Liver (tissue), 9 donors: Measurements from ENCODE around the gene SAMD4B. TPM values are rescaled to one million over a fixed set of nuclear protein-coding genes. Genes with fewer than 3 reads are reported as not detected.

Experiments
- DNase-seq: peaks from one replicate; pipeline ENCODE4 v3.0.0-alpha.2; 2017; ENCODE audit warnings: low spot score
- H3K27ac ChIP-seq, 2 donors: one replicate each; pipeline ENCODE4 v1.7.0; 2013; ENCODE audit warnings: inconsistent platforms in 2 of 2, low read length in 2 of 2, control low read depth in 1 of 2, low read depth in 1 of 2, mild to moderate bottlenecking in 1 of 2
- H3K27me3 ChIP-seq, 4 donors: one replicate each; pipeline versions ENCODE4 v1.6.1 to v1.7.0; 2013; ENCODE audit warnings: low read length in 3 of 4, inconsistent platforms in 1 of 4, mild to moderate bottlenecking in 1 of 4, moderate library complexity in 1 of 4; ENCODE audit not compliant: control insufficient read depth in 4 of 4, insufficient read depth in 4 of 4
- H3K36me3 ChIP-seq, 4 donors: one replicate each; pipeline versions ENCODE4 v1.6.1 to v1.7.0; 2013; ENCODE audit warnings: low read length in 3 of 4, mild to moderate bottlenecking in 3 of 4, low read depth in 1 of 4, moderate library complexity in 1 of 4; ENCODE audit not compliant: control insufficient read depth in 4 of 4, insufficient read depth in 3 of 4
- H3K4me1 ChIP-seq, 4 donors: one replicate each; pipeline versions ENCODE4 v1.6.1 to v1.7.0; 2013; ENCODE audit warnings: low read length in 3 of 4, mild to moderate bottlenecking in 3 of 4, moderate library complexity in 1 of 4; ENCODE audit not compliant: control insufficient read depth in 4 of 4, insufficient read depth in 4 of 4
- H3K4me3 ChIP-seq, 3 donors: one replicate each; pipeline versions ENCODE4 v1.6.1 to v1.7.0; 2013; ENCODE audit warnings: low read length in 3 of 3, control low read depth in 1 of 3, low read depth in 1 of 3, mild to moderate bottlenecking in 1 of 3
- H3K9ac ChIP-seq, 2 donors: one replicate each; pipeline ENCODE4 v1.7.0; 2013; ENCODE audit warnings: low read length in 2 of 2, mild to moderate bottlenecking in 2 of 2, moderate library complexity in 2 of 2, control low read depth in 1 of 2, low read depth in 1 of 2
- H3K9me3 ChIP-seq, 4 donors: one replicate each; pipeline versions ENCODE4 v1.6.1 to v1.7.0; 2013; ENCODE audit warnings: low read length in 3 of 4; ENCODE audit not compliant: control insufficient read depth in 4 of 4
- ATF3 ChIP-seq: IDR thresholded peaks from 2 replicates; pipeline ENCODE4 v1.6.1; 2016; ENCODE audit warnings: antibody characterized with exemption
- CTCF ChIP-seq: fragments of 150-350 bp; IDR thresholded peaks from 2 replicates; pipeline ENCODE4 v1.5.1; 2017; ENCODE audit warnings: improper control_type of control experiment, low read depth, low read length; ENCODE audit not compliant: missing input control
- FOXA1 ChIP-seq: IDR thresholded peaks from 2 replicates; pipeline ENCODE4 v1.6.1; 2016; ENCODE audit warnings: antibody characterized with exemption
- GABPA ChIP-seq, 2 donors: IDR thresholded peaks in 1 of 2; conservative IDR thresholded peaks in 1 of 2; 2 replicates each; pipeline ENCODE4 v1.6.1; 2016; ENCODE audit warnings: antibody characterized with exemption in 2 of 2, mild to moderate bottlenecking in 1 of 2, moderate library complexity in 1 of 2
- HNF4A ChIP-seq, 2 donors: conservative IDR thresholded peaks; 2 replicates each; pipeline ENCODE4 v1.6.1; 2016; ENCODE audit warnings: antibody characterized with exemption in 2 of 2, mild to moderate bottlenecking in 2 of 2
- HNF4G ChIP-seq: IDR thresholded peaks from 2 replicates; pipeline ENCODE4 v1.6.1; 2016; ENCODE audit warnings: antibody characterized with exemption
- JUND ChIP-seq, 2 donors: IDR thresholded peaks; 2 replicates each; pipeline ENCODE4 v1.6.1; 2016; ENCODE audit warnings: antibody characterized with exemption in 2 of 2
- NR2F2 ChIP-seq: IDR thresholded peaks from 2 replicates; pipeline ENCODE4 v1.6.1; 2016; ENCODE audit warnings: antibody characterized with exemption
- RAD21 ChIP-seq, 2 donors: IDR thresholded peaks; 2 replicates each; pipeline ENCODE4 v1.6.1; 2016; ENCODE audit warnings: antibody characterized with exemption in 2 of 2, mild to moderate bottlenecking in 2 of 2
- RXRA ChIP-seq, 2 donors: IDR thresholded peaks; 2 replicates each; pipeline ENCODE4 v1.6.1; 2017 to 2018; ENCODE audit warnings: antibody characterized with exemption in 2 of 2, mild to moderate bottlenecking in 1 of 2
- SP1 ChIP-seq: IDR thresholded peaks from 2 replicates; pipeline ENCODE4 v1.6.1; 2018; ENCODE audit warnings: antibody characterized with exemption, mild to moderate bottlenecking
- TAF1 ChIP-seq: conservative IDR thresholded peaks from 2 replicates; pipeline ENCODE4 v1.6.1; 2016; ENCODE audit warnings: antibody characterized with exemption, mild to moderate bottlenecking
- YY1 ChIP-seq: IDR thresholded peaks from 2 replicates; pipeline ENCODE4 v1.6.1; 2016; ENCODE audit warnings: antibody characterized with exemption, mild to moderate bottlenecking
- ZBTB33 ChIP-seq: IDR thresholded peaks from 2 replicates; pipeline ENCODE4 v1.6.1; 2016; ENCODE audit warnings: antibody characterized with exemption
- WGBS: extraction: QIAGEN DNeasy Blood & Tissue Kit; methylation state at CpG from one replicate; pipeline ENCODE4 v1.1.7; 2013; 5-methylcytosine and 5-hydroxymethylcytosine counted together
- polyA plus RNA-seq, 2 donors: library from polyadenylated mRNA; stranded (reverse) in 1 of 2; unstranded in 1 of 2; fragments of 200-250 nt in 1 of 2; fragments of >200 nt in 1 of 2; fragmentation: Nextera tagmentation in 1 of 2; extraction: Ambion mirVana in 1 of 2; gene quantifications; one replicate each; pipeline versions ENCODE4 v1.2.1 to v1.2.3, GENCODE V29; 2013 to 2015
- total RNA-seq, 2 donors: library from RNA; depleted of rRNA; stranded (reverse); fragments of >200 nt; gene quantifications; one replicate each; pipeline ENCODE4 v1.2.3, GENCODE V29; 2014
- TF ChIP-seq, protein P1 (sequence below): IDR thresholded peaks from 2 replicates; pipeline ENCODE4 v1.6.1; 2016; ENCODE audit warnings: antibody characterized with exemption
- donor health status: healthy.
- donor health status: healthy.
- donor health status: healthy.
- donor health status: healthy.
- donor health status: healthy.

SAMD4B gene
- total and polyA plus RNA-seq, 4 donors: 17.3 to 39.4 (median 30.5) TPM

DNA sequence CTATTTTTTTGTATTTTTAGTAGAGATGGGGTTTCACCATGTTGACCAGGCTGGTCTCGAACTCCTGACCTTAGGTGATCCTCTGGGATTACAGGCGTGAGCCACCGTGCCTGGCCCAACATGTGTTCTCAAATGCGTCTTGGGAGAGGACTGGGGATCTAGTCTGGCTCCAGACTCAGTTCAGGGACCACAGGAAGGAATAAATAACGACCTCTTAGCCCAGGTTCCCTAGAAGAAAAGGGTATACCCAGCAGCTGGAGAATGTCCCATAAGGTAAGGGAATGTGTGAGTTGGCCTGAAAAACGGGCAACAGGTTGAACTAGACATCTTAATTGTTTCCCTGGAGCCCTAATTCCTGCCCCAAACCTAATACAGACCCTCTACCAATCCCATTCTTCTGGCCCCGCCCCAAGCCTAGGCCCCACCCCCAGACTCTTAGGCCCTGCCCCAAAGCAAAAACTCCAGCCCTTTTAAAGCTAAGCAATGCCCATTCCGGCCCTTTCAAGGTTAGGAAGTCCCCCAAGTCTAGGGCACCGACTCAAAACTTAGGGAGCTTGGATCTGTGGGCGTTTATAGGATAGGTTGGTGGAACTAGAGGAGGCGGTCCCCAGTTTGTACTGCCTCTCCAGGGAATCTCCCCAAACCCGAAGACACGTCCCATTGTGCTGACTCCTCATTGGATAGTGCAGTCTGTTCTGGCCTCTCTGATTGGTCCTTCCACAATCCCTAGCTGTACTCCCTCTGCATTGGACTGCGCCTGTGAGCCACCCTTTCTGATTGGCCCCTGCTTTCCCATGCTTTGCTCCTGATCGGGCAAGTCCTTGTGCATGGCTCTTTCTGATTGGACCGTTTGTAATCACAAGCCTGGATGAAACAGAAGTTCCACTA is 16.2 kb upstream of the SAMD4B start:
- no peaks in the 10 kb centered on the region for H3K9me3 ChIP-seq
- TF ChIP-seq FOXA1 (no peak), NR2F2 (no peak), SP1 (no peak), RXRA (IDR thresholded peaks at IDR 0.05) (no peak), ATF3 (no peak), TAF1 (no peak), HNF4A (conservative IDR thresholded peaks at IDR 0.05) (no peak), ZBTB33 (no peak), JUND (IDR thresholded peaks at IDR 0.05) (no peak), HNF4G (no peak), RAD21 (IDR thresholded peaks at IDR 0.05) (no peak), CTCF (no peak), GABPA (IDR thresholded peaks at IDR 0.05 in 1 of 2, conservative IDR thresholded peaks at IDR 0.05 in 1 of 2) (no peak), YY1 (no peak)
- TF ChIP-seq, protein P1, sequence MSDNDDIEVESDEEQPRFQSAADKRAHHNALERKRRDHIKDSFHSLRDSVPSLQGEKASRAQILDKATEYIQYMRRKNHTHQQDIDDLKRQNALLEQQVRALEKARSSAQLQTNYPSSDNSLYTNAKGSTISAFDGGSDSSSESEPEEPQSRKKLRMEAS: no peak
- H3K36me3 ChIP-seq: no peaks in the 10 kb centered on the region
- no peak overlapping the region for H3K9ac ChIP-seq
- 86% methylated on average over 16 of the region's 16 CpGs for WGBS
- no peak for DNase-seq
- no peak overlapping the region for H3K27ac ChIP-seq
- no peak overlapping the region for H3K4me3 ChIP-seq
- H3K4me1 ChIP-seq: peaks cover 0 to 10% (median 3%) of the 10 kb centered on the region in 4 donors
- no peaks in the 10 kb centered on the region for H3K27me3 ChIP-seq

GRCh38 chr19:39327363-39328045 is 14.7 kb upstream of the SAMD4B start:
- peaks cover 0 to 10% (median 3%) of the 10 kb centered on the region in 4 donors for H3K4me1 ChIP-seq
- no peaks in the 10 kb centered on the region for H3K36me3 ChIP-seq
- 68% methylated on average over 16 of the region's 16 CpGs for WGBS
- H3K27ac ChIP-seq: no peak overlapping the region
- DNase-seq: no peak
- H3K4me3 ChIP-seq: no peak overlapping the region
- H3K9ac ChIP-seq: no peak overlapping the region
- H3K9me3 ChIP-seq: no peaks in the 10 kb centered on the region
- no peaks in the 10 kb centered on the region for H3K27me3 ChIP-seq
- TF ChIP-seq TAF1: no peak
- TF ChIP-seq YY1: no peak
- TF ChIP-seq JUND (IDR thresholded peaks at IDR 0.05): no peak
- no peak for TF ChIP-seq SP1
- no peak for TF ChIP-seq ATF3
- no peak for TF ChIP-seq RAD21 (IDR thresholded peaks at IDR 0.05)
- TF ChIP-seq HNF4A (conservative IDR thresholded peaks at IDR 0.05): no peak
- TF ChIP-seq, protein P1: no peak
